DOHH2 (cell line): ENCODE results near the gene GATA3.

Source experiments
- H3F3A ChIP-seq: fragments of 200-600 bp; sonication (generic), shearing (Covaris generic); 2 replicates; pipeline ENCODE4 v1.6.0; 2016; ENCODE audit warnings: antibody characterized with exemption, mild to moderate bottlenecking; ENCODE audit not compliant: control insufficient read depth, insufficient read depth
- H3K27ac ChIP-seq: fragments of 200-600 bp; sonication (generic); 2 replicates; pipeline ENCODE4 v1.5.1; 2014; ENCODE audit warnings: low read depth, mild to moderate bottlenecking, low read length, moderate library complexity
- H3K27me3 ChIP-seq: fragments of 200-600 bp; sonication (generic); 2 replicates; pipeline ENCODE4 v1.6.1; 2014; ENCODE audit warnings: mild to moderate bottlenecking, low read length, mixed read lengths; ENCODE audit not compliant: control insufficient read depth
- H3K36me3 ChIP-seq: fragments of 200-600 bp; sonication (generic); 2 replicates; pipeline ENCODE4 v1.6.1; 2014; ENCODE audit warnings: mild to moderate bottlenecking, low read length, moderate library complexity, mixed read lengths; ENCODE audit not compliant: control insufficient read depth
- H3K4me1 ChIP-seq: fragments of 200-600 bp; sonication (generic); 2 replicates; pipeline ENCODE4 v1.6.1; 2014; ENCODE audit warnings: mild to moderate bottlenecking, low read length, mixed read lengths; ENCODE audit not compliant: control insufficient read depth
- H3K4me2 ChIP-seq: fragments of 200-600 bp; sonication (generic); 2 replicates; pipeline ENCODE4 v1.6.0; 2014; ENCODE audit warnings: mild to moderate bottlenecking, low read length, moderate library complexity
- H3K4me3 ChIP-seq: fragments of 200-600 bp; sonication (generic); 2 replicates; pipeline ENCODE4 v1.5.1; 2014; ENCODE audit warnings: mild to moderate bottlenecking, low read length, mixed read lengths
- H3K79me2 ChIP-seq: fragments of 200-600 bp; sonication (generic); 2 replicates; pipeline ENCODE4 v1.6.1; 2014; ENCODE audit warnings: mild to moderate bottlenecking, low read length, mixed read lengths; ENCODE audit not compliant: control insufficient read depth
- H3K9me2 ChIP-seq: fragments of 200-600 bp; sonication (generic); replicated peaks from 2 replicates; pipeline ENCODE4 v1.6.1; 2014; ENCODE audit warnings: mild to moderate bottlenecking, low read length, mixed read lengths; ENCODE audit not compliant: control insufficient read depth
- H3K9me3 ChIP-seq: fragments of 200-600 bp; sonication (generic); 2 replicates; pipeline ENCODE4 v1.6.1; 2014; ENCODE audit warnings: antibody characterized with exemption, low read length, mixed read lengths; ENCODE audit not compliant: control insufficient read depth, insufficient read depth
- H4K20me1 ChIP-seq: fragments of 200-600 bp; sonication (generic); 2 replicates; pipeline ENCODE4 v1.6.0; 2014; ENCODE audit warnings: low read depth, mild to moderate bottlenecking, antibody characterized with exemption, low read length, moderate library complexity; ENCODE audit not compliant: control insufficient read depth, insufficient read depth
- EZH2phosphoT487 ChIP-seq: fragments of 200-600 bp; sonication (generic); IDR thresholded peaks from 2 replicates; pipeline ENCODE4 v1.6.1; 2017; ENCODE audit warnings: borderline replicate concordance, mild to moderate bottlenecking, antibody characterized with exemption, low read length, moderate library complexity, mixed read lengths
- TF ChIP-seq, protein P1 (sequence below): fragments of 200-600 bp; sonication (generic); IDR thresholded peaks from one replicate; pipeline ENCODE4 v1.5.1; 2014; ENCODE audit warnings: antibody characterized with exemption, mild to moderate bottlenecking, low read depth, low read length; ENCODE audit not compliant: poor library complexity, severe bottlenecking

GATA3 gene

DNA sequence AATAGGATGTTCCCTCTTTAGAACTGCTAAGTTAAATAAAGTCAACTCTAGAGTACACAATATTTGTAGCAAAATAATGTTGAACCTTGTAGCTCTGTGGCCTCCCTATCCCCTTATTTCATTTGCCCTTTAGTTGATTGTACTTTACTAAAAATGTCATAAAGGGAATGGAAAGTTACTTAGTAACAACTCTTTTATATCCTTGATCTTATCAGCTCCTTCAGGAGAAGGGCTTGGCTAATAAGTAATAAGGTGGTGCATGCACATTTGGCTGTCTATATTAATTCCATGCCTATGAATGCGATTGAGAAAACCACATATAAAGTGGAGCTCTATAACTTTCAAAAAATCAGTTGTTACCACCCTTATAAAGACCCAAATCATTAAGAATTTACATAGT is 41.5 kb upstream of the GATA3 start:
- H3K9me2 ChIP-seq, result no peaks in the 10 kb centered on the region
- no peaks in the 10 kb centered on the region for H4K20me1 ChIP-seq
- TF ChIP-seq, protein P1, sequence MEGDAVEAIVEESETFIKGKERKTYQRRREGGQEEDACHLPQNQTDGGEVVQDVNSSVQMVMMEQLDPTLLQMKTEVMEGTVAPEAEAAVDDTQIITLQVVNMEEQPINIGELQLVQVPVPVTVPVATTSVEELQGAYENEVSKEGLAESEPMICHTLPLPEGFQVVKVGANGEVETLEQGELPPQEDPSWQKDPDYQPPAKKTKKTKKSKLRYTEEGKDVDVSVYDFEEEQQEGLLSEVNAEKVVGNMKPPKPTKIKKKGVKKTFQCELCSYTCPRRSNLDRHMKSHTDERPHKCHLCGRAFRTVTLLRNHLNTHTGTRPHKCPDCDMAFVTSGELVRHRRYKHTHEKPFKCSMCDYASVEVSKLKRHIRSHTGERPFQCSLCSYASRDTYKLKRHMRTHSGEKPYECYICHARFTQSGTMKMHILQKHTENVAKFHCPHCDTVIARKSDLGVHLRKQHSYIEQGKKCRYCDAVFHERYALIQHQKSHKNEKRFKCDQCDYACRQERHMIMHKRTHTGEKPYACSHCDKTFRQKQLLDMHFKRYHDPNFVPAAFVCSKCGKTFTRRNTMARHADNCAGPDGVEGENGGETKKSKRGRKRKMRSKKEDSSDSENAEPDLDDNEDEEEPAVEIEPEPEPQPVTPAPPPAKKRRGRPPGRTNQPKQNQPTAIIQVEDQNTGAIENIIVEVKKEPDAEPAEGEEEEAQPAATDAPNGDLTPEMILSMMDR, result no peak
- no peak for TF ChIP-seq EZH2phosphoT487

DNA sequence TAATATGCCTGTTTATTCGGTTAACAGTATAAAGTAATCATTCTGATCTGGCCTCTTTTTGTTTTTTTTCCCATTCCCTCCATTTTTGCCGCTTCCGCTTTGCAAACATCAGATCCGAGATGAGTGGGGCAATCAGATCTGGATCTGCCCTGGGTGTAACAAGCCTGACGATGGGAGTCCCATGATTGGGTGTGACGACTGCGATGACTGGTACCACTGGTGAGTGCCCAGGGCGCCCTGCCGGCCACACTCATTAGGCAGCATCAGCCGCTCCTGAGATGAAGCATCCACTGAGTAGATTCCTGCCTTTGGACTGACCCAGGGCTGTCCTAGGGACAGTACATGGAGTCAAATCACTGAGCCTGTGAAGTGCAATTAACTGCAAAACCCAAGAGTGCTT is 40.9 kb upstream of the GATA3 start:
- H3K4me3 ChIP-seq, result no peak overlapping the region

More for the DNA sequence above, 41.5 kb upstream of the GATA3 start:
- H3K9me3 ChIP-seq, result no peaks in the 10 kb centered on the region
- H3K4me2 ChIP-seq, result no peak overlapping the region
- H3K4me1 ChIP-seq, result no peaks in the 10 kb centered on the region
- H3K36me3 ChIP-seq, result peaks cover 5% of the 10 kb centered on the region
- no peaks in the 10 kb centered on the region for H3K27me3 ChIP-seq
- no peaks in the 10 kb centered on the region for H3F3A ChIP-seq
- no peaks in the 10 kb centered on the region for H3K79me2 ChIP-seq
- no peak overlapping the region for H3K4me3 ChIP-seq
- no peak overlapping the region for H3K27ac ChIP-seq

DNA sequence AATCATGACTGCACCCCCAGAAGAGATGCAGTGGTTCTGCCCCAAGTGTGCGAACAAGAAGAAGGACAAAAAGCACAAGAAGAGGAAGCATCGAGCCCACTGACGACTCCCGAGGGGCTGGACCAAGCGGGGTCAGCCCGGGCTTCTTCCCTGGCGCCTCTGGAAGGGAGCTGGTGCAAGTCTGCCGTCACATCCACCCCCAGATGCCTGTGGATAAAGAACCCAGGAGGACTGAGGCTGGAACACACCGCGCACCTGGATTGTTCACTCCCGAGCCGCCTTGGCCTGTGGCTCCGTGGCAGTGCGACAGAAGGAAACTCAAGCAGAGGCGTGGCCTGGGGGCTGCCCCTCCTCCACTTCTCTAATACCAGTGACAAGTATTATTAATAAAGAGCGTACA is 39.8 kb upstream of the GATA3 start:
- no peak overlapping the region for H3K27ac ChIP-seq
- H3K79me2 ChIP-seq, result no peaks in the 10 kb centered on the region
- H3K36me3 ChIP-seq, result peaks cover 5% of the 10 kb centered on the region
- H3K9me3 ChIP-seq, result no peaks in the 10 kb centered on the region
- H4K20me1 ChIP-seq, result no peaks in the 10 kb centered on the region
- H3K4me3 ChIP-seq, result no peak overlapping the region
- no peaks in the 10 kb centered on the region for H3K4me1 ChIP-seq
- H3K4me2 ChIP-seq, result no peak overlapping the region
- no peaks in the 10 kb centered on the region for H3K9me2 ChIP-seq
- no peaks in the 10 kb centered on the region for H3K27me3 ChIP-seq
- TF ChIP-seq EZH2phosphoT487, result no peak
- H3F3A ChIP-seq, result no peaks in the 10 kb centered on the region

More for the DNA sequence above, 40.9 kb upstream of the GATA3 start:
- Histone ChIP-seq H3K79me2 (no peaks in the 10 kb centered on the region), H3K27ac (no peak overlapping the region), H3K27me3 (no peaks in the 10 kb centered on the region), H3K36me3 (peaks cover 5% of the 10 kb centered on the region), H4K20me1 (no peaks in the 10 kb centered on the region), H3K9me3 (no peaks in the 10 kb centered on the region), H3K4me1 (no peaks in the 10 kb centered on the region), H3K4me2 (no peak overlapping the region), H3F3A (no peaks in the 10 kb centered on the region), H3K9me2 (no peaks in the 10 kb centered on the region)
- TF ChIP-seq, protein P1, result no peak
- no peak for TF ChIP-seq EZH2phosphoT487

DNA sequence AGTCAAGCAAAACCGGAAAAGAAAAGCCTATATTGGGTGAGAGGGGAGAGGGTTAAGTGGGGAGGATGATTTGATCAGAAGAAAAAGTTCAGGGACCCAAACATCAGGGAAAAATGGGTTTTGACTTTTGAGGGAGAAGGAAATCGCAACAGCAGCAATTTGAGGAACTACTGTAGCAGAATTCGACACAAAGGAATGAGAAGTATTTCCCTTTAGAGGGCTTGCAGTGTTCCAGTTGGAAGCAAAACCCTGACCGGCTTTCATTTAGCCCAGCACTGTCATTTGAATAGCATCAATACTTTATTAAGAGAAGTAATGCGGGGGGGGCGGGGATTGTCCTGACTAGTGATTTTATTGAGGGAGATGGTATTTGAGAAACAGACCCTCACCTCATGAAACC is 37.2 kb upstream of the GATA3 start:
- H3K4me3 ChIP-seq, result no peak overlapping the region
- no peaks in the 10 kb centered on the region for H3K4me1 ChIP-seq
- H3K9me3 ChIP-seq, result no peaks in the 10 kb centered on the region
- TF ChIP-seq EZH2phosphoT487, result no peak
- TF ChIP-seq, protein P1, result no peak
- H3K9me2 ChIP-seq, result no peaks in the 10 kb centered on the region
- no peak overlapping the region for H3K4me2 ChIP-seq
- H3K27ac ChIP-seq, result no peak overlapping the region
- no peaks in the 10 kb centered on the region for H4K20me1 ChIP-seq
- H3F3A ChIP-seq, result no peaks in the 10 kb centered on the region
- H3K36me3 ChIP-seq, result peaks cover 2% of the 10 kb centered on the region; the same call in 1 of the 2 replicates
- H3K27me3 ChIP-seq, result no peaks in the 10 kb centered on the region
- H3K79me2 ChIP-seq, result no peaks in the 10 kb centered on the region
